ENCODE data around the gene ZNF423. TPM values are rescaled to one million over a fixed set of nuclear protein-coding genes. Genes with fewer than 3 reads are reported as not detected.

Gene ZNF423
- total RNA-seq, 1 experiment from 2014 or later = not detected

- BruUV-seq (replicated peaks) = no TSS peak
- DNase-seq = no peak
- H3K36me3 Mint-ChIP-seq (ENCODE audit: insufficient read depth, unreplicated experiment) = no peaks in the 10 kb centered on the region
- H3K9me3 Mint-ChIP-seq (ENCODE audit: low read depth, unreplicated experiment) = no peaks in the 10 kb centered on the region
- H3K4me3 Mint-ChIP-seq (ENCODE audit: low read depth, unreplicated experiment) = no peak overlapping the region
- TF ChIP-seq, protein P1, sequence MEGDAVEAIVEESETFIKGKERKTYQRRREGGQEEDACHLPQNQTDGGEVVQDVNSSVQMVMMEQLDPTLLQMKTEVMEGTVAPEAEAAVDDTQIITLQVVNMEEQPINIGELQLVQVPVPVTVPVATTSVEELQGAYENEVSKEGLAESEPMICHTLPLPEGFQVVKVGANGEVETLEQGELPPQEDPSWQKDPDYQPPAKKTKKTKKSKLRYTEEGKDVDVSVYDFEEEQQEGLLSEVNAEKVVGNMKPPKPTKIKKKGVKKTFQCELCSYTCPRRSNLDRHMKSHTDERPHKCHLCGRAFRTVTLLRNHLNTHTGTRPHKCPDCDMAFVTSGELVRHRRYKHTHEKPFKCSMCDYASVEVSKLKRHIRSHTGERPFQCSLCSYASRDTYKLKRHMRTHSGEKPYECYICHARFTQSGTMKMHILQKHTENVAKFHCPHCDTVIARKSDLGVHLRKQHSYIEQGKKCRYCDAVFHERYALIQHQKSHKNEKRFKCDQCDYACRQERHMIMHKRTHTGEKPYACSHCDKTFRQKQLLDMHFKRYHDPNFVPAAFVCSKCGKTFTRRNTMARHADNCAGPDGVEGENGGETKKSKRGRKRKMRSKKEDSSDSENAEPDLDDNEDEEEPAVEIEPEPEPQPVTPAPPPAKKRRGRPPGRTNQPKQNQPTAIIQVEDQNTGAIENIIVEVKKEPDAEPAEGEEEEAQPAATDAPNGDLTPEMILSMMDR (IDR thresholded peaks at IDR 0.05; ENCODE audit: unreplicated experiment) = no peak
- H3K27me3 Mint-ChIP-seq (ENCODE audit: unreplicated experiment) = peaks cover 86% of the 10 kb centered on the region
- intact Hi-C loops (cut with micrococcal nuclease; ENCODE audit: unreplicated experiment) = no loop called here
- H3K27ac Mint-ChIP-seq (ENCODE audit: unreplicated experiment) = no peak overlapping the region
- CTCF ChIA-PET = no interaction called here
- H3K4me1 Mint-ChIP-seq (ENCODE audit: low read depth, unreplicated experiment) = no peaks in the 10 kb centered on the region
These were observed 336.8 kb downstream of the ZNF423 start for GRCh38 chr16:49519008-49519656.

- Mint-ChIP-seq H3K9me3 (ENCODE audit: low read depth, unreplicated experiment) (no peaks in the 10 kb centered on the region), H3K27me3 (ENCODE audit: unreplicated experiment) (peaks cover 86% of the 10 kb centered on the region), H3K4me1 (ENCODE audit: low read depth, unreplicated experiment) (no peaks in the 10 kb centered on the region), H3K4me3 (ENCODE audit: low read depth, unreplicated experiment) (no peak overlapping the region), H3K36me3 (ENCODE audit: insufficient read depth, unreplicated experiment) (no peaks in the 10 kb centered on the region), H3K27ac (ENCODE audit: unreplicated experiment) (no peak overlapping the region)
- CTCF ChIA-PET = no interaction called here
- no TSS peak for BruUV-seq (replicated peaks)
- no peak for DNase-seq
- intact Hi-C loops (cut with micrococcal nuclease; ENCODE audit: unreplicated experiment) = no loop called here
- TF ChIP-seq, protein P1 (IDR thresholded peaks at IDR 0.05; ENCODE audit: unreplicated experiment) = no peak
These were observed 339.4 kb downstream of the ZNF423 start for GRCh38 chr16:49516382-49517036.

GRCh38 chr16:49515861-49516260, 340.1 kb downstream of the ZNF423 start:
- H3K27me3 Mint-ChIP-seq (ENCODE audit: unreplicated experiment) = peaks cover 84% of the 10 kb centered on the region
- intact Hi-C loops (cut with micrococcal nuclease; ENCODE audit: unreplicated experiment) = no loop called here
- H3K4me3 Mint-ChIP-seq (ENCODE audit: low read depth, unreplicated experiment) = no peak overlapping the region
- H3K27ac Mint-ChIP-seq (ENCODE audit: unreplicated experiment) = no peak overlapping the region
- CTCF ChIA-PET = no interaction called here
- no TSS peak for BruUV-seq (replicated peaks)
- no peaks in the 10 kb centered on the region for H3K9me3 Mint-ChIP-seq (ENCODE audit: low read depth, unreplicated experiment)
- TF ChIP-seq, protein P1 (IDR thresholded peaks at IDR 0.05; ENCODE audit: unreplicated experiment) = no peak
- H3K4me1 Mint-ChIP-seq (ENCODE audit: low read depth, unreplicated experiment) = no peaks in the 10 kb centered on the region
- no peak for DNase-seq
- no peaks in the 10 kb centered on the region for H3K36me3 Mint-ChIP-seq (ENCODE audit: insufficient read depth, unreplicated experiment)

DNA sequence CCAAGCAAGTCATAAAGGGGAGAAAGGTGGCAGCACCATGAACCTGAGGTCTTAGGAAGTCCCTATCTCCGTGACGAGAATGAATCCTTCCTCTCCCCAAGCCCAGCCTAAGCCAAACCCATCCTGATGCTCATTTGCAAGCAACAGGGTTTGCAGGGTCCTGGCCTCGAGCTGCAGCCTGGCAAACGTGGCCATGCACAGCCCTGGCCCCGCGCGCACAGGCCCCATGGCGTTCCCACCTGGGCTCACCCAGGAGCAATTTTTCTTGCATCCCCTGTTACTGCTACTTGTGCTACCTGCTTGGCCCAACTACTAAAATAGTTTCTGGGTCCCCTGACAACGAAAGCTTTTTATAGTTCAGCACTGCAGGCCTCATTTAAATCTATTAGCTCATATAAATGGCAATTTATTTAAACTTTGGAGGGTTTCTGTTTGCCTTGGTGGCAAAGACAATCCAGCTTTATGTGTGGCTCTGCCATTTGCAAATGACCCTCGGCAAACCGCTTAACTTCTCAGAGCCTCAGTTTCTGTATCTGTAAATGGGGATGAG, 340.8 kb downstream of the ZNF423 start:
- no peak for DNase-seq
- Mint-ChIP-seq H3K36me3 (ENCODE audit: insufficient read depth, unreplicated experiment) (no peaks in the 10 kb centered on the region), H3K27me3 (ENCODE audit: unreplicated experiment) (peaks cover 76% of the 10 kb centered on the region), H3K9me3 (ENCODE audit: low read depth, unreplicated experiment) (no peaks in the 10 kb centered on the region), H3K4me1 (ENCODE audit: low read depth, unreplicated experiment) (no peaks in the 10 kb centered on the region), H3K4me3 (ENCODE audit: low read depth, unreplicated experiment) (no peak overlapping the region), H3K27ac (ENCODE audit: unreplicated experiment) (no peak overlapping the region)
- TF ChIP-seq, protein P1 (IDR thresholded peaks at IDR 0.05; ENCODE audit: unreplicated experiment) = no peak
- intact Hi-C loops (cut with micrococcal nuclease; ENCODE audit: unreplicated experiment) = no loop called here
- CTCF ChIA-PET = no interaction called here
- no TSS peak for BruUV-seq (replicated peaks)

All from Calu3 (cell line).